Measurements from ENCODE around the gene LIPH. TPM values are rescaled to one million over a fixed set of nuclear protein-coding genes. Genes with fewer than 3 reads are reported as not detected.
A peak's percentile ranks its signal among the peaks of the same experiment; 100 is the strongest.

The LIPH gene
- total RNA-seq, 2 donors from 2014 or later: 2.0 to 4.5 TPM

DNA sequence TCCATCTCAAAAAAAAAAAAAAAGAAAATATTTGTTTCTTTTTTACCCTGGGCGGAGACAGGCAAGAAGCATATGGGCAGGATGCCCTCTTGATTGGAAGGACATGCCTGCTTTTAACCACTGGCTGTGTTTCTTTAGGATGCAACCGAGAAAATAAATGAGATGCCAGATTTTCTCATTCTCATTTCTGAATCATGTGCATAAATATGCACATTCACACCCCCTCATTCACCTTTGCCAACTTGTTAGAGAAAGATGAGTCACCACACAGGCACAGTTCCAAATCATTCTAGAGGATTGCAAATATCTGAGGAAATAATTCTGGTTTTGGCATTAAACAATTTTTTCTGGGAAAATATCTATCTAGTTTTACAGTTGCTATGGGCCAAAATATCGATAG lies 3.3 kb downstream of the LIPH start:
- TF ChIP-seq, protein P1, sequence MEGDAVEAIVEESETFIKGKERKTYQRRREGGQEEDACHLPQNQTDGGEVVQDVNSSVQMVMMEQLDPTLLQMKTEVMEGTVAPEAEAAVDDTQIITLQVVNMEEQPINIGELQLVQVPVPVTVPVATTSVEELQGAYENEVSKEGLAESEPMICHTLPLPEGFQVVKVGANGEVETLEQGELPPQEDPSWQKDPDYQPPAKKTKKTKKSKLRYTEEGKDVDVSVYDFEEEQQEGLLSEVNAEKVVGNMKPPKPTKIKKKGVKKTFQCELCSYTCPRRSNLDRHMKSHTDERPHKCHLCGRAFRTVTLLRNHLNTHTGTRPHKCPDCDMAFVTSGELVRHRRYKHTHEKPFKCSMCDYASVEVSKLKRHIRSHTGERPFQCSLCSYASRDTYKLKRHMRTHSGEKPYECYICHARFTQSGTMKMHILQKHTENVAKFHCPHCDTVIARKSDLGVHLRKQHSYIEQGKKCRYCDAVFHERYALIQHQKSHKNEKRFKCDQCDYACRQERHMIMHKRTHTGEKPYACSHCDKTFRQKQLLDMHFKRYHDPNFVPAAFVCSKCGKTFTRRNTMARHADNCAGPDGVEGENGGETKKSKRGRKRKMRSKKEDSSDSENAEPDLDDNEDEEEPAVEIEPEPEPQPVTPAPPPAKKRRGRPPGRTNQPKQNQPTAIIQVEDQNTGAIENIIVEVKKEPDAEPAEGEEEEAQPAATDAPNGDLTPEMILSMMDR (IDR thresholded peaks at IDR 0.05): no peak
- Histone ChIP-seq H3K9me3 (no peaks in the 10 kb centered on the region), H3K27ac (peak overlapping the region; percentile 53 to 59), H3K4me1 (ENCODE audit: control insufficient read depth in 1 of 2, low read depth in 2 of 2) (peaks cover 9 to 19% of the 10 kb centered on the region in 2 donors), H3K36me3 (no peaks in the 10 kb centered on the region), H3K4me3 (peak overlapping the region; percentile 29), H3K27me3 (replicated peaks; ENCODE audit: insufficient read depth) (no peaks in the 10 kb centered on the region)
- DNase-seq (ENCODE audit: low spot score) (peak; percentile 74), ATAC-seq (ENCODE audit: insufficient number of reproducible peaks, low FRiP score, low read depth) (peak; percentile 57)

DNA sequence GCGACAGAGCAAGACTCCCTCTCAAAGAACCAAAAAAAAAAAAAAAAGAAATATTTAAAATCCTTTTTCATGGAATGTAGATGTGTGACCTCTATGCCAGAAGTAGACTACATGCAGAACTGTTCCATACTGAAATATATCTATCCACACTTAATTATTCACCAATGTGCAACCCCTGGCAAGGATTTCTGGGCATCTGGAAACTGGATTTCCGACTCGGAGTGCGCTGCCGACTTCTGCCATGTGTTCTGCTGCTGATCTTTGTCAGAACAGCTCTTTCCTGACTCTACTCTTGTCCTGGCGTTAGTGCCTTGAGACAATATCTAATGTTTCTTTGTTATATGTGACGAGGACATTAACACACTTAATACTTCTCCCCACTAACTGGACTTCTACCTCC lies 11.7 kb downstream of the LIPH start:
- Histone ChIP-seq H3K36me3 (no peaks in the 10 kb centered on the region), H3K9me3 (no peaks in the 10 kb centered on the region), H3K4me3 (no peak overlapping the region), H3K4me1 (ENCODE audit: control insufficient read depth in 1 of 2, low read depth in 2 of 2) (no peaks in the 10 kb centered on the region), H3K27ac (no peak overlapping the region), H3K27me3 (replicated peaks; ENCODE audit: insufficient read depth) (no peaks in the 10 kb centered on the region)
- DNase-seq (ENCODE audit: low spot score) (no peak), ATAC-seq (ENCODE audit: insufficient number of reproducible peaks, low FRiP score, low read depth) (no peak)
- TF ChIP-seq, protein P1 (IDR thresholded peaks at IDR 0.05): no peak

DNA sequence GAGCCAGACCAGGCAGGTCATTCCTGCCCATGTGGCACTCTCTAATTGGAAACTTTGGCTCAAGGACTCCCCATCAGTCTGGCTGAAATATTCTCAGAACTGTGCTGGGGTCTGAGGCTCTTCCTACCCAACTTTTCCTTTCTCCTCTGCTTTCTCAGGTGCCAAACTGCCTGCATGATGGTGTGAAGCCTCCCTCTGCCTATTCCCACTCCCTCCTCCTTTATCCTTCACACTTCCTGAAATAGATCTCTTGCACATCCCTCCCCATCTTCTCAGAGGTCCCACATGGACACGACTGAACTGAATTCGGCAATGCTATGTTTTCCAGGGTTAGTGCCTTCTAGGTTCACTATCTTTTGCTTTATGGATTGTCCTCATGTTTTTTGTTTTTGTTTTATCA lies 12.5 kb downstream of the LIPH start:
- Histone ChIP-seq H3K4me3 (no peak overlapping the region), H3K36me3 (no peaks in the 10 kb centered on the region), H3K9me3 (no peaks in the 10 kb centered on the region), H3K27ac (no peak overlapping the region), H3K27me3 (replicated peaks; ENCODE audit: insufficient read depth) (no peaks in the 10 kb centered on the region), H3K4me1 (ENCODE audit: control insufficient read depth in 1 of 2, low read depth in 2 of 2) (no peaks in the 10 kb centered on the region)
- TF ChIP-seq, protein P1 (IDR thresholded peaks at IDR 0.05): no peak
- no peak for DNase-seq (ENCODE audit: low spot score)
- no peak for ATAC-seq (ENCODE audit: insufficient number of reproducible peaks, low FRiP score, low read depth)

DNA sequence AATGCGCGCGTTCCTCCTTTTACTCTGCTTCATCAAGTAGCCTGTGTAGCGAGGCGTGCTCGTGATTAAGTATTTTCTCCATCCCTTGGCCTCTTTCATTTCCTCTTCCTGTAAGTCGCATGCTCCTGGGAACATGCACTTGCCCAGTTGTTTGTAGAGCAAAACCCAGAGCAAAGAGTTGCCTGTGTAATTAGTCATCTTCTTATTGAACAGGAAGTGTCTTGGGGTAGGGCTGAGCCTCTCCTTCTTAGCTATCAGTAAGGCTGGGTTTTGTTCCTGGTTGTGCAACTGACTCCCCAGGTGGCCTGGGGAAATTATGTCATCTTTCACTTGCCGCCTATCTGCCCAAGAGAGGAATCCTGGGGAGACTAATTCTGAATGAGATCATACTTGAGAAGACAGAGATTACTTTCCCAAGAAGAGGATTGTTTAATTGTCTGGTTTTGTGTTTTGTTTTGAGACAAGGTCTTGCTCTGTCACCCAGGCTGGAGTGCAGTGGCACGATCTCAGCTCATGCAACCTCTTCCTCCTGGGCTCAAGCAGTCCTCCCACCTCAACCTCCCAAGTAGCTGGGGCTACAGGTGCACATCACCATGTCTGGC lies 14.9 kb downstream of the LIPH start:
- ATAC-seq (ENCODE audit: insufficient number of reproducible peaks, low FRiP score, low read depth) (peak; percentile 67), DNase-seq (ENCODE audit: low spot score) (peak; percentile 4)
- TF ChIP-seq, protein P1 (IDR thresholded peaks at IDR 0.05): no peak
- Histone ChIP-seq H3K36me3 (no peaks in the 10 kb centered on the region), H3K9me3 (no peaks in the 10 kb centered on the region), H3K27ac (no peak overlapping the region), H3K4me1 (ENCODE audit: control insufficient read depth in 1 of 2, low read depth in 2 of 2) (no peaks in the 10 kb centered on the region), H3K4me3 (no peak overlapping the region), H3K27me3 (replicated peaks; ENCODE audit: insufficient read depth) (no peaks in the 10 kb centered on the region)

DNA sequence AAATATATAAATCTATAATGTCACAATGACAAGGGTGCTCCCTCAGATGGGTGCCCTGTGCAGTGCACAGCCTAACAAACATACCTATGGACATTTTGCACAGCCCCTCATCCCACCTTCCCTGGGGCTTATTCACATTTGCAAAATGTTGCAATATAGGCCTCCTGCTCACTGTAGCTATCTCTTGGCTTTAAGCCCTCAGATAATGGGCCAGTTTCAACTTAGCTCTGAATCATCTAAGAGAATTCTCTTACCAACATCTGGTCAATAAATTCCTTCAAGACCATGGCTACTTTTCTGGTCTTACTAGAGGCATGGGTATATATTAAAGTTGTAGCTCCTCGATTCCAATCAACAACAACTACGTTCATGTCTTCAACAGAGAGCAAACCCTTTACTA lies 17.9 kb downstream of the LIPH start:
- TF ChIP-seq, protein P1 (IDR thresholded peaks at IDR 0.05): no peak
- DNase-seq (ENCODE audit: low spot score): no peak
- H3K27me3 ChIP-seq (replicated peaks; ENCODE audit: insufficient read depth): no peaks in the 10 kb centered on the region
- no peaks in the 10 kb centered on the region for H3K9me3 ChIP-seq
- H3K4me1 ChIP-seq (ENCODE audit: control insufficient read depth in 1 of 2, low read depth in 2 of 2): no peaks in the 10 kb centered on the region
- no peak overlapping the region for H3K27ac ChIP-seq
- no peak for ATAC-seq (ENCODE audit: insufficient number of reproducible peaks, low FRiP score, low read depth)
- no peaks in the 10 kb centered on the region for H3K36me3 ChIP-seq
- H3K4me3 ChIP-seq: no peak overlapping the region

Measured in thoracic aorta (tissue), 2 donors.